Activated CD4-positive, alpha-beta memory T cell treated with anti-CD3 and anti-CD28 coated beads for 36 hours (primary cell): ENCODE results near the gene ANKRD61. TPM values are rescaled to one million over a fixed set of nuclear protein-coding genes. Genes with fewer than 3 reads are reported as not detected.
"Not testable (repeated sequence)": the region's sequence is repeated elsewhere in the genome, so short reads cannot be mapped to it uniquely, and the experiment has no call there.

Experiments used
- CTCF ChIA-PET: fragments of 350-600 bp; sonication (Branson Sonifier 250); formaldehyde crosslinking; loops from one replicate; lab custom pipeline; 2021; ENCODE audit warnings: antibody characterized with exemption, inconsistent platforms; lab: Charles Lee
- POLR2A ChIA-PET: fragments of 350-600 bp; sonication (Branson Sonifier 250); formaldehyde crosslinking; loops from one replicate; lab custom pipeline; 2021; ENCODE audit warnings: antibody characterized with exemption; lab: Charles Lee
- DNase-seq: peaks from one replicate; pipeline ENCODE4 v3.0.0-alpha.2; 2020
- H3K27ac Mint-ChIP-seq: one replicate; pipeline ENCODE4 v1.8.0; 2021; ENCODE audit warnings: mixed read lengths
- H3K27me3 Mint-ChIP-seq: one replicate; pipeline ENCODE4 v1.8.0; 2021; ENCODE audit warnings: mixed read lengths
- H3K36me3 Mint-ChIP-seq: one replicate; pipeline ENCODE4 v1.8.0; 2021; ENCODE audit warnings: mixed read lengths
- H3K4me1 Mint-ChIP-seq: one replicate; pipeline ENCODE4 v1.8.0; 2021; ENCODE audit warnings: low read depth, mixed read lengths
- H3K4me3 Mint-ChIP-seq: one replicate; pipeline ENCODE4 v1.8.0; 2021; ENCODE audit warnings: mild to moderate bottlenecking, mixed read lengths
- H3K9me3 Mint-ChIP-seq: one replicate; pipeline ENCODE4 v1.8.0; 2021; ENCODE audit warnings: mixed read lengths
- intact Hi-C: fragments of 100-400 bp; cut with micrococcal nuclease; formaldehyde crosslinking; loops from one replicate; pipeline ENCODE4 v1.15.1; 2023
- total RNA-seq, 2 experiments: library from RNA; stranded (reverse); gene quantifications; one replicate each; pipeline ENCODE4 v1.2.3, GENCODE V29; 2021

Gene ANKRD61
- total RNA-seq, 2 experiments from 2014 or later: 0.17 to 0.33 TPM

DNA sequence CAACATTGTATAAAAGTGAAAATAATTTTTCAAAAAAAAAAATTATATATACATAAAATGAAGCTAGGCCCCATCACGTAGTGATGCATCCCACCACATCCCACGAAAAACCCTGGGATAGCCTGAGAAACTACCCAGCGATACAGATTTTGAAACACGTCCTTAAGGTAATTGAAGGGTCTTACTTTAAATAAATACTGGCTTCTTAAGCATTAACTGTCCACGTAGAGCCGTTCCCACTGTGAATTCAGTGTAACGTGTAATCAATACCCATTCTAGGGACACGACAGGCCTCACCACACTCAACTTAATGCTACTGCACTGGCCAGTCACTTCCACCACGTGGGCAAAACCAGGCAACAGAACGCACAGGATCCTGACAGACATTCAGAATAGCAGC is 4.0 kb downstream of the ANKRD61 start:
- POLR2A ChIA-PET: no interaction called here
- no peaks in the 10 kb centered on the region for H3K4me1 Mint-ChIP-seq
- intact Hi-C loops: no loop called here
- no peak for DNase-seq
- no peak overlapping the region for H3K27ac Mint-ChIP-seq
- no peaks in the 10 kb centered on the region for H3K27me3 Mint-ChIP-seq
- CTCF ChIA-PET: no interaction called here
- H3K4me3 Mint-ChIP-seq: no peak overlapping the region
- H3K36me3 Mint-ChIP-seq: peaks cover 21% of the 10 kb centered on the region
- no peaks in the 10 kb centered on the region for H3K9me3 Mint-ChIP-seq

DNA sequence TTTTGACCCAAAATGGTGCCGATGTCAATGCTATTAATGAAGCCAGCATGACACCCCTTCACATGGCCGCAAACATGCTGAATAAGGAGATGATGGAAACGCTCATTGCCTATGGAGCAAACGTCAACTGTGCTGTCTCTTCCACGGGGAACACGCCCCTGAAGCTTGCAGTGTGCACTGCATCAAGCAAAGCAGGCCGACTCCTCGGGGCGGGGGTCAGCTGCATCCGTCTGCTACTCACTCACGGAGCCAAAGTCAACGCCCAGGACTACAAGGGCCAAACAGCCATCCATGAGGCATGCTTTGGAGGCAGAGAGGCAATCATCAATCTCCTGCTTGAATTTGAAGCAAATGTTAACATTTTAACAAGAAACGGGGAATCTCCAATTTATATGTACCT is 4.5 kb downstream of the ANKRD61 start:
- POLR2A ChIA-PET: no interaction called here
- intact Hi-C loops: no loop called here
- H3K9me3 Mint-ChIP-seq: no peaks in the 10 kb centered on the region

DNA sequence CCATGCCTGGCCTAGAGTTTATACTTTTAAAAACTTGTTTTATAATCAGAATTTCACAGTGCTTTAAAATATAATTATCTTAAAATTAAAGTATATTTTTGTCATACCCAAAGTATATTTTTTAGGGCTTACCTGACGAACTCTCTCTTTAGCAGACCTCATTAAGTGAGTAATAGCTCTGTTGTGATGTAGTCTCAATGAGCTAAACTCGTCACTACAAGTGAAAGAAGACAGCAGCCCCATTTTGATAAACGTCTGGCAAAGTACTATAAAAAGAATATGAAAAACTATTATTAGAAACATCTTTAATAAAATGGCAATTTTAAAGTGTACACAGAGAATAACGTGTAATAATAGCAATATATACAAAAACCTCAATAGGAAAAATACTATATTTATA is 18.6 kb downstream of the ANKRD61 start:
- POLR2A ChIA-PET: no interaction called here
- Mint-ChIP-seq H3K4me3 (no peak overlapping the region), H3K36me3 (peaks cover 26% of the 10 kb centered on the region), H3K27ac (no peak overlapping the region), H3K4me1 (peaks cover 3% of the 10 kb centered on the region), H3K27me3 (no peaks in the 10 kb centered on the region), H3K9me3 (no peaks in the 10 kb centered on the region)
- intact Hi-C loops: no loop called here
- CTCF ChIA-PET: no interaction called here
- no peak for DNase-seq

More for the DNA sequence above, 4.5 kb downstream of the ANKRD61 start:
- H3K27me3 Mint-ChIP-seq: no peaks in the 10 kb centered on the region
- no peak for DNase-seq
- H3K27ac Mint-ChIP-seq: no peak overlapping the region
- H3K4me1 Mint-ChIP-seq: no peaks in the 10 kb centered on the region
- CTCF ChIA-PET: no interaction called here
- H3K36me3 Mint-ChIP-seq: peaks cover 24% of the 10 kb centered on the region
- H3K4me3 Mint-ChIP-seq: no peak overlapping the region

DNA sequence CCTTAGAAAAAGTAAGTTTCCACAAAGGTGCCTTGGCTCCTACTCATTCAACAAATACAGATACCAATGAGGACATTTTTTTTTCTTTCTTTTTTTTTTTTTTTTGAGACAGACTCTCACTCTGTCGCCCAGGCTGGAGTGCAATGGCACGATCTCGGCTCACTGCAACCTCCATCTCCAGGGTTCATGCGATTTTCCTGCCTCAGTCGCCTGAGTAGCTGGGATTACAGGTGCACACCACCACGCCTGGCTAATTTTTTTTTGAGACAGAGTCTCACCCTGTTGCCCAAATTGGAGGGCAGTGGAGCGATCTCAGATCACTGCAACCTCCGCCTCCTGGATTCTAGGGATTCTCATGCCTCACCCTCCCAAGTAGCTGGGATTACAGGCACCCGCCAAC is 20.0 kb downstream of the ANKRD61 start:
- POLR2A ChIA-PET, H3K9me3 Mint-ChIP-seq, H3K27ac Mint-ChIP-seq, CTCF ChIA-PET, H3K4me3 Mint-ChIP-seq, DNase-seq, H3K4me1 Mint-ChIP-seq, H3K27me3 Mint-ChIP-seq, intact Hi-C loops: not testable (repeated sequence)
- H3K36me3 Mint-ChIP-seq: peaks cover 26% of the 10 kb centered on the region

DNA sequence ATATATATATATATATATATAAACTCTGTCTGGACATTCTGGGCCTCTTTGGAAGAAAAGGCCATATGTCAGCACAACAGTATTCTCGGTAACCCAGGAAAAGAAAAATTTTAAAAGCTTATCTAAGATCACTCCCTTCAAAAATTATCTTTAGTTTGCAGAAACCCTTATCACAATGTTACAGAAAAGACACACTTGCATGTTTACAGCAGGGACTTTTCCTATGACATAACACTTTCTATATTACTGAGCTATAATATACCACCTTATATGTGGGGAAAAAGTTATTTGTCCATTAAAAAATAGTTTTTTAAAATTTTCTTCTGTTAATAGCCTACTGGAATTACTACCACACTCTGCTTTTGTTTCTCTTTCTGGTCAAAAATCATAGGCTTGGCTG is 25.4 kb downstream of the ANKRD61 start:
- CTCF ChIA-PET: interaction anchor here (0.9 to 1.5 kb wide), 3 partner anchors 50 to 267 kb away, joined by 3 to 7 read pairs (median 5); no protein-coding TSS in a partner anchor

DNA sequence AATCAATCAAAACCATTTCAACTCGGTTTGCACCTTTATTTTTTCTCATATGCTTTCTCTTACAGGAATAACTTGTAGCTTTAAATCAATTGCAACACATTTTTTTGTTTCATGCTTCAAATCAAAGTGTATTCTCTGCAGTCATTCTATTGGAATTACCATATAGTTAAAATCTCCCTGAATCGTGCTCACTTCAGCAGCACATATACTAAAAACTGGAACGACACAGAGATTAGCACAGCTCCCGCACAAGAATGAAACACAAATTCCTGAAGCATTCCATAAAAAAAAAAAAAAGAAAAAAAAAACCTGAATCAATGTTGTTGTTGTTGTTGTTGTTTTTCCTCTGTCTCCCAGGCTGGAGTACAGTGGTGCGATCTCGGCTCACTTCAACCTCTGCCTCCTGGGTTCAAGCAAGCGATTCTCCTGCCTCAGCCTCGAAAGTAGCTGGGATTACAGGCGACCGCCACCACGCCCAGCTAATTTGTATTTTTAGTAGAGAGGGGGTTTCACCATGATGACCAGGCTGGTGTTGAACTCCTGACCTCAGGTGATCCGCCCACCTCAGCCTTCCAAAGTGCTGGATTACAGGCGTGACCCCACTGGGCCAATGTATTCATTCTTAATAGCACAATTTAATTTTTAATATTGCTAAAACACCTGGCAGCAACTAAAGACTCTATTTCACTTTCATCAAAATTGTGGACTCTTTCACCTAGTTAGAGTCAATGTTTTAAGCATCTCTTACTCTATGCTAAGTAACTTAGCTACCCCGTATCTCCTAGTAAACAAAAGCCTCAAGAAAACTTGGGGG is 26.3 kb downstream of the ANKRD61 start:
- peak overlapping the region; percentile 88 for H3K4me3 Mint-ChIP-seq
- ChIA-PET CTCF (interaction anchor here (0.6 to 1.5 kb wide), 4 partner anchors 49 to 391 kb away, joined by 3 to 7 read pairs (median 4); no protein-coding TSS in a partner anchor), POLR2A (interaction anchor here (1.2 kb wide), 1 partner anchor 328 kb away, joined by 4 read pairs; no protein-coding TSS in a partner anchor)
- peaks cover 9% of the 10 kb centered on the region for H3K36me3 Mint-ChIP-seq
- peak; percentile 16 for DNase-seq
- peak overlapping the region; percentile 93 for H3K27ac Mint-ChIP-seq
- peaks cover 27% of the 10 kb centered on the region for H3K4me1 Mint-ChIP-seq
- intact Hi-C loops: no loop called here
- no peaks in the 10 kb centered on the region for H3K9me3 Mint-ChIP-seq
- no peaks in the 10 kb centered on the region for H3K27me3 Mint-ChIP-seq

More for the DNA sequence above, 25.4 kb downstream of the ANKRD61 start:
- DNase-seq: no peak
- peaks cover 12% of the 10 kb centered on the region for H3K36me3 Mint-ChIP-seq
- H3K27me3 Mint-ChIP-seq: no peaks in the 10 kb centered on the region
- intact Hi-C loops: no loop called here
- peaks cover 27% of the 10 kb centered on the region for H3K4me1 Mint-ChIP-seq
- no peak overlapping the region for H3K4me3 Mint-ChIP-seq
- POLR2A ChIA-PET: interaction anchor here (1.2 kb wide), 1 partner anchor 329 kb away, joined by 4 read pairs; no protein-coding TSS in a partner anchor
- no peaks in the 10 kb centered on the region for H3K9me3 Mint-ChIP-seq
- H3K27ac Mint-ChIP-seq: no peak overlapping the region

DNA sequence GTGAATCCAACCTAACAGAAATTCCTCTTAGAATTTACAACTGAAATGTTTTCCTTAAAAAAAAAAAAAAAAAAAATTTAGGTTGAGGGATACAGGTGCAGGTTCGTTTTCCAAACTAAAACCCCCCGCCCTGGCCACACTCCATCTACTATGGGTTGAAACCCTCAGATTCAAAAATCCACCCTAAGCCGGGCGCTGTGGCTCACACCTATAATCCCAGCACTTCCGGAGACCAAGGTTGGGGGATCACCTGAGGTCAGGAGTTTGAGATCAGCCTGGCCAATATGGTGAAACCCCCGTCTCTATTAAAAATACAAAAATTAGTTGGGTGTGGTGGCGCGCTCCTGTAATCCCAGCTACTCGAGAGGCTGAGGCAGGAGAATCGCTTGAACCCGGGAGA is 28.8 kb downstream of the ANKRD61 start:
- intact Hi-C loops, POLR2A ChIA-PET, DNase-seq, H3K27me3 Mint-ChIP-seq, H3K36me3 Mint-ChIP-seq, CTCF ChIA-PET, H3K9me3 Mint-ChIP-seq, H3K27ac Mint-ChIP-seq, H3K4me3 Mint-ChIP-seq: not testable (repeated sequence)
- peaks cover 24% of the 10 kb centered on the region for H3K4me1 Mint-ChIP-seq

DNA sequence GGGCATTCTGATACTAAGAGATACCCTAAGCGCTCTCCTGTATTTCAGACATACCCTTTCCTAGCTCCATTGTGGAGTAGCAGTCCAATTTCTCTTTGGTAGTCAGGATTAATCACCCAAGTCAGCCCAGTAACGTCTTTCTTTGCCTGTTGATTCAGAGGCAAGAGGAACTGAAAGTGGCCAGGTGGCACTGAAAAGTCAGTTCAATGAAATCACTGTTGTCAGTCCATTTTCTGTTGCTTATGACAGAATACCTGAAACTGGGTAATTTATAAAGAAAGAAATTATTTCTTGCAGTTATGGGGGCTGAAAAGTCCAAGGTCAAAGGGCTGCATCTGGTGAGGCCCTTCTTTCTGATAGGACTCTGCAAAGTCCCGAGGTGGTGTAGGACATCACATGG is 40.2 kb downstream of the ANKRD61 start:
- no peak for DNase-seq
- no peak overlapping the region for H3K27ac Mint-ChIP-seq

DNA sequence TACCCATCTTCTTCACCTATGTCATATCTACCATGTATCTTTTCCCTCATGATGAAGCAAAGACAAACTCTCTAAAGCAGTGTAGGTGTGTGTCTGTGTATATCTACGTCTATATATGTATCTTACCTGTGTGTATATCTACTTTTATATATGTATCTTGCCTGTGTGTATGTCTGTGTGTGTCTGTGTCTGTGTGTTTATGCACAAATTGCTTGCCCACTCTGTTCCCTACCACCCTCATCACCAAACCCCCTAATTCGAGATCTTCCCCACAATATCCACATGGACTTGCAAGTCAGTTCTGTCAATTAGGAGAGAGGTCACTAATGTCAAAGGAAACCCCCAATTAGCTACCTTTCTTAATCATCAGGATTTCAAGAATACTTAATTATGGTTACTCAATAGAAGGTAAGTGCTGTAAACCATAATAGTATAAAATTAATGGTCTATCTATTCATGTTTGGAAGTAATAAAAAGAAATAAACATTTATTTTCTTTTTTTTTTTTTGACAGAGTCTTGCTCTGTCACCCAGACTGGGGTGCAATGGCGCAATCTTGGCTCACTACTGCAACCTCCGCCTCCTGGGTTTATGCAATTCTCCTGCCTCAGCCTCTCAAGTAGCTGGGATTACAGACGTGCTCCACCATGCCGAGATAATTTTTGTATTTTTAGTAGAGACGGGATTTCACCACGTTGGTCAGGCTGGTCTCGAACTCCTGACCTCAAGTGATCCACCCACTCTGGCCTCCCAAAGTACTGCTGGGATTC is 43.6 kb downstream of the ANKRD61 start:
- H3K27ac Mint-ChIP-seq: no peak overlapping the region
- POLR2A ChIA-PET: no interaction called here

More for the DNA sequence above, 40.2 kb downstream of the ANKRD61 start:
- no peaks in the 10 kb centered on the region for H3K27me3 Mint-ChIP-seq
- ChIA-PET POLR2A (no interaction called here), CTCF (no interaction called here)
- intact Hi-C loops: no loop called here
- no peaks in the 10 kb centered on the region for H3K4me1 Mint-ChIP-seq
- H3K9me3 Mint-ChIP-seq: no peaks in the 10 kb centered on the region
- H3K4me3 Mint-ChIP-seq: no peak overlapping the region
- no peaks in the 10 kb centered on the region for H3K36me3 Mint-ChIP-seq

DNA sequence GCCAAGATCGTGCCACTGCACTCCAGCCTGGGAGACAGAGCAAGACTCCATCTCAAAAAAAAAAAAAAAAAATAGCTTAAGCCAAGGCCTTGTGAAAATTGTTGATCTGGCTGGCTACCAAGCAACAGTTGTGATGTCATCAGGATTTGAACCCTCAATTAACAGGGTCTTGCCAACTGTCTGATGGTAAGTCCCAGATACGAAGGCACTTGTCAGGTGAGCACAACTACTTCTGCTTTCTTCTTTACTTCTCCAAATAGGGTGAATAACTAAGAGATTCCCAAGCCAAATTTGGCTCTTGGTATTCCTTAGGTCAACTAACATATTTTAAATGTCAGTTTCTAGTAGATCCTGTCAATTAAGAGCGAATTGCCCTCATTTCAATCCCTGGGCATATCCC is 47.4 kb downstream of the ANKRD61 start:
- no peaks in the 10 kb centered on the region for H3K9me3 Mint-ChIP-seq
- ChIA-PET CTCF (no interaction called here), POLR2A (no interaction called here)
- H3K4me3 Mint-ChIP-seq: no peak overlapping the region
- no peak for DNase-seq
- peaks cover 5% of the 10 kb centered on the region for H3K4me1 Mint-ChIP-seq
- intact Hi-C loops: no loop called here
- H3K36me3 Mint-ChIP-seq: no peaks in the 10 kb centered on the region
- H3K27me3 Mint-ChIP-seq: no peaks in the 10 kb centered on the region
- no peak overlapping the region for H3K27ac Mint-ChIP-seq

More for the DNA sequence above, 43.6 kb downstream of the ANKRD61 start:
- no peaks in the 10 kb centered on the region for H3K27me3 Mint-ChIP-seq
- CTCF ChIA-PET: interaction anchor here (1.2 kb wide), 1 partner anchor 32 kb away, joined by 6 read pairs; no protein-coding TSS in a partner anchor
- DNase-seq: no peak
- intact Hi-C loops: no loop called here
- no peaks in the 10 kb centered on the region for H3K36me3 Mint-ChIP-seq
- H3K4me3 Mint-ChIP-seq: no peak overlapping the region
- H3K9me3 Mint-ChIP-seq: no peaks in the 10 kb centered on the region
- H3K4me1 Mint-ChIP-seq: no peaks in the 10 kb centered on the region

DNA sequence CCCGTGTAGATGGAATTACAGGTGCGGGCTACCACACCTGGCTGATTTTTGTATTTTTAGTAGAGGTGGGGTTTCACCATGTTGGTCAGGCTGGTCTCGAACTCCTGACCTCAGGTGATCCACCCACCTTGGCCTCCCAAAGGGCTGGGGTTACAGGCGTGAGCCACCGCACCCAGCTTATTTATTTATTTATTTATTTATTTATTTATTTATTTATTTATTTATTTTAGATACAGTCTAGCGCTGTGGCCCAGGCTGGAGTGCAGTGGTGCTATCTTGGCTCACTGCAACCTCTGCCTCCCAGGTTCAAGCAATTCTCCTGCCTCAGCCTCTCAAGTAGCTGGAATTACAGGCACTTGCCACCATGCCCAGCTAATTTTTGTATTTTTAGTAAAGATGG is 51.9 kb downstream of the ANKRD61 start:
- CTCF ChIA-PET: not testable (repeated sequence)

More for the DNA sequence above, 51.9 kb downstream of the ANKRD61 start:
- intact Hi-C loops, H3K27me3 Mint-ChIP-seq, H3K9me3 Mint-ChIP-seq, POLR2A ChIA-PET, H3K27ac Mint-ChIP-seq, H3K36me3 Mint-ChIP-seq, H3K4me3 Mint-ChIP-seq, DNase-seq, H3K4me1 Mint-ChIP-seq: not testable (repeated sequence)
